Tibial artery (tissue), 4 donors: ENCODE data around the gene FOXD1.

Experiments used
- DNase-seq, 2 donors: peaks; one replicate each; pipeline ENCODE4 v3.0.0-alpha.2; 2019
- H3K27ac ChIP-seq, 2 donors: fragments of 200-600 bp; sonication (generic) in 1 of 2; 1 replicate in 1 of 2; 2 replicates in 1 of 2; pipeline ENCODE4 v1.5.1; 2018 to 2019; ENCODE audit warnings: mild to moderate bottlenecking in 1 of 2
- H3K27me3 ChIP-seq, 2 donors: fragments of 200-600 bp; sonication (generic) in 1 of 2; one replicate each; pipeline versions ENCODE4 v1.5.1 to v1.6.0; 2016 to 2019
- H3K36me3 ChIP-seq, 3 donors: fragments of 200-600 bp; sonication (generic) in 2 of 3; one replicate each; pipeline ENCODE4 v1.5.1; 2016 to 2019; ENCODE audit warnings: mild to moderate bottlenecking in 2 of 3
- H3K4me1 ChIP-seq, 4 donors: fragments of 200-600 bp; sonication (generic) in 2 of 4; 1 replicate in 3 of 4; 2 replicates in 1 of 4; pipeline ENCODE4 v1.5.1; 2016 to 2019
- H3K4me3 ChIP-seq, 2 donors: fragments of 200-600 bp; sonication (generic) in 1 of 2; 1 replicate in 1 of 2; 2 replicates in 1 of 2; pipeline ENCODE4 v1.5.1; 2018 to 2019; ENCODE audit warnings: mild to moderate bottlenecking in 2 of 2
- H3K9me3 ChIP-seq, 3 donors: fragments of 200-600 bp; sonication (generic) in 1 of 3; one replicate each; pipeline ENCODE4 v1.5.1; 2016 to 2019
- intact Hi-C: fragments of 100-400 bp; cut with DNase I; formaldehyde crosslinking; loops from one replicate; pipeline ENCODE4 v1.15.0; 2023; ENCODE audit warnings: low total_unique reads
- TF ChIP-seq, protein P1 (sequence below), 2 experiments: fragments of 200-600 bp in 1 of 2; fragments of 450-650 bp in 1 of 2; IDR thresholded peaks; one replicate each; pipeline ENCODE4 v1.5.1; 2017 to 2019; ENCODE audit warnings: antibody characterized with exemption in 2 of 2, mild to moderate bottlenecking in 1 of 2, moderate library complexity in 1 of 2

The FOXD1 gene

GRCh38 chr5:73445665-73446630 lies 2.6 kb downstream of the FOXD1 start:
- intact Hi-C loops = loop anchor here (10.0 kb wide), 2 partner anchors 59 to 141 kb away; no protein-coding TSS in a partner anchor
- peaks cover 13 to 91% of the 10 kb centered on the region in 2 donors for H3K27me3 ChIP-seq

GRCh38 chr5:73444499-73445438 lies 3.8 kb downstream of the FOXD1 start:
- DNase-seq = no peak
- TF ChIP-seq, protein P1, sequence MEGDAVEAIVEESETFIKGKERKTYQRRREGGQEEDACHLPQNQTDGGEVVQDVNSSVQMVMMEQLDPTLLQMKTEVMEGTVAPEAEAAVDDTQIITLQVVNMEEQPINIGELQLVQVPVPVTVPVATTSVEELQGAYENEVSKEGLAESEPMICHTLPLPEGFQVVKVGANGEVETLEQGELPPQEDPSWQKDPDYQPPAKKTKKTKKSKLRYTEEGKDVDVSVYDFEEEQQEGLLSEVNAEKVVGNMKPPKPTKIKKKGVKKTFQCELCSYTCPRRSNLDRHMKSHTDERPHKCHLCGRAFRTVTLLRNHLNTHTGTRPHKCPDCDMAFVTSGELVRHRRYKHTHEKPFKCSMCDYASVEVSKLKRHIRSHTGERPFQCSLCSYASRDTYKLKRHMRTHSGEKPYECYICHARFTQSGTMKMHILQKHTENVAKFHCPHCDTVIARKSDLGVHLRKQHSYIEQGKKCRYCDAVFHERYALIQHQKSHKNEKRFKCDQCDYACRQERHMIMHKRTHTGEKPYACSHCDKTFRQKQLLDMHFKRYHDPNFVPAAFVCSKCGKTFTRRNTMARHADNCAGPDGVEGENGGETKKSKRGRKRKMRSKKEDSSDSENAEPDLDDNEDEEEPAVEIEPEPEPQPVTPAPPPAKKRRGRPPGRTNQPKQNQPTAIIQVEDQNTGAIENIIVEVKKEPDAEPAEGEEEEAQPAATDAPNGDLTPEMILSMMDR (IDR thresholded peaks at IDR 0.05) = no peak
- Histone ChIP-seq H3K36me3 (no peaks in the 10 kb centered on the region), H3K9me3 (no peaks in the 10 kb centered on the region), H3K4me3 (no peak overlapping the region), H3K27me3 (peaks cover 16 to 89% of the 10 kb centered on the region in 2 donors), H3K27ac (no peak overlapping the region), H3K4me1 (peaks cover 0 to 23% (median 15%) of the 10 kb centered on the region in 4 donors)
- intact Hi-C loops = loop anchor here (10.0 kb wide), 2 partner anchors 60 to 140 kb away; no protein-coding TSS in a partner anchor

More at GRCh38 chr5:73445665-73446630, 2.6 kb downstream of the FOXD1 start:
- no peaks in the 10 kb centered on the region for H3K9me3 ChIP-seq
- H3K27ac ChIP-seq = no peak overlapping the region
- peak overlapping the region; percentile 50 to 53 for H3K4me3 ChIP-seq
- H3K36me3 ChIP-seq = no peaks in the 10 kb centered on the region
- peaks cover 0 to 28% (median 16%) of the 10 kb centered on the region in 4 donors for H3K4me1 ChIP-seq
- DNase-seq = no peak
- TF ChIP-seq, protein P1 (IDR thresholded peaks at IDR 0.05) = no peak

DNA sequence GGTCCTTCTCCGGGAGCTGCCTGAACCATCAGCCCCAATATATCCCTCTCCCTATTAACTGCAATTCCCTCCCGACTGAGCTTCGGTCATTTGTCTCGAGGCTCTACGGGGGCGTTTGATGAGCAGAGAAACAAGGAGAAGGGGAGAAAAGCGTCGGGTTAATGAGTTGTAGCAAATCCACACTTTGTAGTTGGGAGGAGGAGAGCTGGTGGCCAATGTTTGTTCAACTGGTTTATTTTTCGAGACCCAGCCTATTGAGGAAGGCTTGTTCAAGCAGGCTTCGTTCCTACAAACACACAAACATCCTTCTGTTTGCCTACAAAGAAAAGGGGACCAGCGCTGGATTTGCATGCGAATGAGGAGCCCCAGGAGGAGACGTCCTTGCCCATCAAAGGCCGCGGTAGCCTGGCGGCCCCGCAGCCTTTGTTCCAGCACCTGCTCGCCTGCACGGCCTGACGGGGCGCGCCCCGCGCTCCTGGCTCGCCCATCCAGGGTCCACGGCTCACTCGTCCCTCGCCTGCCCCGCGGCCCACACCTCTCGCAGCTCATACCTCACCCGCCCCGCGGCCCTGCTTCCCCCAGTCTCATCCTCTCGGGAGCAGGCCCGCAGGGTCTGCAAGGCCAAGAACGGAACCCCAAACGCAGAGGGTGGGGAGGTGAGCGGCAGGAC lies 4.6 kb downstream of the FOXD1 start:
- H3K27me3 ChIP-seq = peaks cover 16 to 90% of the 10 kb centered on the region in 2 donors
- intact Hi-C loops = loop anchor here (10.0 kb wide), 2 partner anchors 61 to 139 kb away; no protein-coding TSS in a partner anchor

DNA sequence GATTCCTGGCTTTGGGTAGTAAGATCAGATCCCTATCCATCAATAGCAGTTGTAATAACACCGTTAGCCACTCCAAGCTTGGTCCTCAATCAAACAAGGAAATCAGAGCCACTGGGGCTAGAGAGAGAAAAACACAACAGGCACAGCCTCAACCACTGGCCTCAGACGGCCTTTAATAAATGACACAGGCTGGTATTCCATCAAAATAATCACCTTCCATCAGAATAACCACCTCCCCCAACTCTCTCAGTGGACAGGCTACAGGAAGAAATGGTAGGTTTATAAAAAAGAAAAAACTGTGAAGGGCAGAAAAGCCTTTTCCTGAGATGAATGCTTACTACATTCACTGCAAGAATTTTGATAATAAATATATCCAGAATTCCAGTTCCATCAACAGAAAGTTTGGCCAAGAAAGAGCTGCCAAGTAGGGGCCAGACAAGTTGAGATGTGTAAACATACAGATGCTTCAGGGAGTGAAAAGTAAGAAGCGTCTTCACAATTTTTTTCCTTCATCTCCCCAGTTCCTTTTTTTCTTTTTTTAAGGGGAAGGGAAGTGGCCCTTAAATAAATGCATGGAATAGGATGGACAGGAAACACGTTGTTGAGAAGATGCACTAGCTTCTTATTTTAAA lies 5.5 kb downstream of the FOXD1 start:
- no peaks in the 10 kb centered on the region for H3K36me3 ChIP-seq
- TF ChIP-seq, protein P1 (IDR thresholded peaks at IDR 0.05) = no peak
- H3K27ac ChIP-seq = no peak overlapping the region
- H3K4me3 ChIP-seq = no peak overlapping the region
- H3K4me1 ChIP-seq = peaks cover 0 to 9% (median 6%) of the 10 kb centered on the region in 4 donors
- no peak for DNase-seq
- no peaks in the 10 kb centered on the region for H3K9me3 ChIP-seq
- H3K27me3 ChIP-seq = peaks cover 14 to 92% of the 10 kb centered on the region in 2 donors
- intact Hi-C loops = loop anchor here (10.0 kb wide), 2 partner anchors 62 to 138 kb away; no protein-coding TSS in a partner anchor

More for the DNA sequence above, 4.6 kb downstream of the FOXD1 start:
- Histone ChIP-seq H3K9me3 (no peaks in the 10 kb centered on the region), H3K4me3 (no peak overlapping the region), H3K4me1 (peaks cover 0 to 18% (median 14%) of the 10 kb centered on the region in 4 donors), H3K36me3 (no peaks in the 10 kb centered on the region), H3K27ac (no peak overlapping the region)
- DNase-seq = no peak
- TF ChIP-seq, protein P1 (IDR thresholded peaks at IDR 0.05) = no peak
